ENCODE results near the gene SLC12A8. TPM values are rescaled to one million over a fixed set of nuclear protein-coding genes. Genes with fewer than 3 reads are reported as not detected.

SLC12A8 gene
- total and polyA plus RNA-seq, 2 of the 13 experiments (the other 11 are each of a cell fraction or from before 2014, with no cell fraction given) = 0.44 to 0.71 TPM

- TF ChIP-seq CTCF (CRISPR knock-in tag; IDR thresholded peaks at IDR 0.05) (no peak), MEF2D (CRISPR knock-in tag; IDR thresholded peaks at IDR 0.05) (peak; percentile 73), ZBTB33 (CRISPR knock-in tag; IDR thresholded peaks at IDR 0.05) (0 out of 2 replicates have a peak, but pooled peaks have one; percentile 4), PHF21A (CRISPR knock-in tag; IDR thresholded peaks at IDR 0.05) (peak; percentile 98), ZBTB25 (CRISPR knock-in tag; IDR thresholded peaks at IDR 0.05) (peak; percentile 65; the same call in 1 of the 2 replicates), ZNF350 (CRISPR knock-in tag; IDR thresholded peaks at IDR 0.05; ENCODE audit: borderline replicate concordance, low read depth) (peak; percentile 70; the same call in 1 of the 2 replicates), GMEB2 (CRISPR knock-in tag; IDR thresholded peaks at IDR 0.05; ENCODE audit: low read depth) (no peak)
- TF ChIP-seq, protein P1, sequence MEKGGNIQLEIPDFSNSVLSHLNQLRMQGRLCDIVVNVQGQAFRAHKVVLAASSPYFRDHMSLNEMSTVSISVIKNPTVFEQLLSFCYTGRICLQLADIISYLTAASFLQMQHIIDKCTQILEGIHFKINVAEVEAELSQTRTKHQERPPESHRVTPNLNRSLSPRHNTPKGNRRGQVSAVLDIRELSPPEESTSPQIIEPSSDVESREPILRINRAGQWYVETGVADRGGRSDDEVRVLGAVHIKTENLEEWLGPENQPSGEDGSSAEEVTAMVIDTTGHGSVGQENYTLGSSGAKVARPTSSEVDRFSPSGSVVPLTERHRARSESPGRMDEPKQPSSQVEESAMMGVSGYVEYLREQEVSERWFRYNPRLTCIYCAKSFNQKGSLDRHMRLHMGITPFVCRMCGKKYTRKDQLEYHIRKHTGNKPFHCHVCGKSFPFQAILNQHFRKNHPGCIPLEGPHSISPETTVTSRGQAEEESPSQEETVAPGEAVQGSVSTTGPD (CRISPR knock-in tag; IDR thresholded peaks at IDR 0.05) = peak; percentile 60
- TF ChIP-seq, protein P2, sequence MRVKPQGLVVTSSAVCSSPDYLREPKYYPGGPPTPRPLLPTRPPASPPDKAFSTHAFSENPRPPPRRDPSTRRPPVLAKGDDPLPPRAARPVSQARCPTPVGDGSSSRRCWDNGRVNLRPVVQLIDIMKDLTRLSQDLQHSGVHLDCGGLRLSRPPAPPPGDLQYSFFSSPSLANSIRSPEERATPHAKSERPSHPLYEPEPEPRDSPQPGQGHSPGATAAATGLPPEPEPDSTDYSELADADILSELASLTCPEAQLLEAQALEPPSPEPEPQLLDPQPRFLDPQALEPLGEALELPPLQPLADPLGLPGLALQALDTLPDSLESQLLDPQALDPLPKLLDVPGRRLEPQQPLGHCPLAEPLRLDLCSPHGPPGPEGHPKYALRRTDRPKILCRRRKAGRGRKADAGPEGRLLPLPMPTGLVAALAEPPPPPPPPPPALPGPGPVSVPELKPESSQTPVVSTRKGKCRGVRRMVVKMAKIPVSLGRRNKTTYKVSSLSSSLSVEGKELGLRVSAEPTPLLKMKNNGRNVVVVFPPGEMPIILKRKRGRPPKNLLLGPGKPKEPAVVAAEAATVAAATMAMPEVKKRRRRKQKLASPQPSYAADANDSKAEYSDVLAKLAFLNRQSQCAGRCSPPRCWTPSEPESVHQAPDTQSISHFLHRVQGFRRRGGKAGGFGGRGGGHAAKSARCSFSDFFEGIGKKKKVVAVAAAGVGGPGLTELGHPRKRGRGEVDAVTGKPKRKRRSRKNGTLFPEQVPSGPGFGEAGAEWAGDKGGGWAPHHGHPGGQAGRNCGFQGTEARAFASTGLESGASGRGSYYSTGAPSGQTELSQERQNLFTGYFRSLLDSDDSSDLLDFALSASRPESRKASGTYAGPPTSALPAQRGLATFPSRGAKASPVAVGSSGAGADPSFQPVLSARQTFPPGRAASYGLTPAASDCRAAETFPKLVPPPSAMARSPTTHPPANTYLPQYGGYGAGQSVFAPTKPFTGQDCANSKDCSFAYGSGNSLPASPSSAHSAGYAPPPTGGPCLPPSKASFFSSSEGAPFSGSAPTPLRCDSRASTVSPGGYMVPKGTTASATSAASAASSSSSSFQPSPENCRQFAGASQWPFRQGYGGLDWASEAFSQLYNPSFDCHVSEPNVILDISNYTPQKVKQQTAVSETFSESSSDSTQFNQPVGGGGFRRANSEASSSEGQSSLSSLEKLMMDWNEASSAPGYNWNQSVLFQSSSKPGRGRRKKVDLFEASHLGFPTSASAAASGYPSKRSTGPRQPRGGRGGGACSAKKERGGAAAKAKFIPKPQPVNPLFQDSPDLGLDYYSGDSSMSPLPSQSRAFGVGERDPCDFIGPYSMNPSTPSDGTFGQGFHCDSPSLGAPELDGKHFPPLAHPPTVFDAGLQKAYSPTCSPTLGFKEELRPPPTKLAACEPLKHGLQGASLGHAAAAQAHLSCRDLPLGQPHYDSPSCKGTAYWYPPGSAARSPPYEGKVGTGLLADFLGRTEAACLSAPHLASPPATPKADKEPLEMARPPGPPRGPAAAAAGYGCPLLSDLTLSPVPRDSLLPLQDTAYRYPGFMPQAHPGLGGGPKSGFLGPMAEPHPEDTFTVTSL (CRISPR knock-in tag; IDR thresholded peaks at IDR 0.05; ENCODE audit: borderline replicate concordance) = peak; percentile 86
- TF ChIP-seq, protein P3, sequence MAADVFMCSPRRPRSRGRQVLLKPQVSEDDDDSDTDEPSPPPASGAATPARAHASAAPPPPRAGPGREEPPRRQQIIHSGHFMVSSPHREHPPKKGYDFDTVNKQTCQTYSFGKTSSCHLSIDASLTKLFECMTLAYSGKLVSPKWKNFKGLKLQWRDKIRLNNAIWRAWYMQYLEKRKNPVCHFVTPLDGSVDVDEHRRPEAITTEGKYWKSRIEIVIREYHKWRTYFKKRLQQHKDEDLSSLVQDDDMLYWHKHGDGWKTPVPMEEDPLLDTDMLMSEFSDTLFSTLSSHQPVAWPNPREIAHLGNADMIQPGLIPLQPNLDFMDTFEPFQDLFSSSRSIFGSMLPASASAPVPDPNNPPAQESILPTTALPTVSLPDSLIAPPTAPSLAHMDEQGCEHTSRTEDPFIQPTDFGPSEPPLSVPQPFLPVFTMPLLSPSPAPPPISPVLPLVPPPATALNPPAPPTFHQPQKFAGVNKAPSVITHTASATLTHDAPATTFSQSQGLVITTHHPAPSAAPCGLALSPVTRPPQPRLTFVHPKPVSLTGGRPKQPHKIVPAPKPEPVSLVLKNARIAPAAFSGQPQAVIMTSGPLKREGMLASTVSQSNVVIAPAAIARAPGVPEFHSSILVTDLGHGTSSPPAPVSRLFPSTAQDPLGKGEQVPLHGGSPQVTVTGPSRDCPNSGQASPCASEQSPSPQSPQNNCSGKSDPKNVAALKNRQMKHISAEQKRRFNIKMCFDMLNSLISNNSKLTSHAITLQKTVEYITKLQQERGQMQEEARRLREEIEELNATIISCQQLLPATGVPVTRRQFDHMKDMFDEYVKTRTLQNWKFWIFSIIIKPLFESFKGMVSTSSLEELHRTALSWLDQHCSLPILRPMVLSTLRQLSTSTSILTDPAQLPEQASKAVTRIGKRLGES (CRISPR knock-in tag; IDR thresholded peaks at IDR 0.05; ENCODE audit: borderline replicate concordance) = no peak
These were observed 149.5 kb downstream of the SLC12A8 start (continued) for GRCh38 chr3:125062904-125063618.

All from HepG2 (cell line).